ENCODE data around the gene CHRM2. TPM values are rescaled to one million over a fixed set of nuclear protein-coding genes. Genes with fewer than 3 reads are reported as not detected.

Gene CHRM2
- total RNA-seq, 1 experiment from 2014 or later = 0.17 TPM

GRCh38 chr7:136957391-136957790 lies 88.9 kb downstream of the CHRM2 start:
- H3F3A ChIP-seq (ENCODE audit: insufficient read depth, low read depth) = no peaks in the 10 kb centered on the region
- no peak overlapping the region for H3K4me2 ChIP-seq
- H3K9me2 ChIP-seq (ENCODE audit: insufficient read depth) = no peaks in the 10 kb centered on the region
- BruUV-seq (replicated peaks) = no TSS peak
- no peaks in the 10 kb centered on the region; the same call in 1 of the 2 replicates for H3K9me3 ChIP-seq (ENCODE audit: insufficient read depth, low read depth)
- no peak for DNase-seq
- H3K4me1 ChIP-seq (replicated peaks; ENCODE audit: insufficient read depth) = no peaks in the 10 kb centered on the region
- H3K27ac ChIP-seq = no peak overlapping the region
- ChIA-PET CTCF (no interaction called here), POLR2A (ENCODE audit: unreplicated experiment) (no interaction called here)
- H3K27me3 ChIP-seq (ENCODE audit: insufficient read depth, low read depth) = no peaks in the 10 kb centered on the region
- no peaks in the 10 kb centered on the region for H4K20me1 ChIP-seq (ENCODE audit: insufficient read depth)
- no peak for TF ChIP-seq EZH2 (IDR thresholded peaks at IDR 0.05; ENCODE audit: low read depth)
- TF ChIP-seq CTCF (conservative IDR thresholded peaks at IDR 0.05) = no peak
- H3K79me2 ChIP-seq (ENCODE audit: low read depth) = no peaks in the 10 kb centered on the region
- no peaks in the 10 kb centered on the region for H3K36me3 ChIP-seq (ENCODE audit: low read depth)
- no peak overlapping the region for H3K4me3 ChIP-seq
- intact Hi-C loops (cut with micrococcal nuclease; ENCODE audit: unreplicated experiment) = no loop called here
- no peak overlapping the region for H2AFZ ChIP-seq

GRCh38 chr7:136958016-136958415 lies 89.6 kb downstream of the CHRM2 start:
- Histone ChIP-seq H3K4me3 (no peak overlapping the region), H3F3A (ENCODE audit: insufficient read depth, low read depth) (no peaks in the 10 kb centered on the region), H3K79me2 (ENCODE audit: low read depth) (no peaks in the 10 kb centered on the region), H4K20me1 (ENCODE audit: insufficient read depth) (no peaks in the 10 kb centered on the region), H2AFZ (no peak overlapping the region), H3K36me3 (ENCODE audit: low read depth) (no peaks in the 10 kb centered on the region), H3K4me1 (replicated peaks; ENCODE audit: insufficient read depth) (no peaks in the 10 kb centered on the region), H3K27ac (no peak overlapping the region), H3K27me3 (ENCODE audit: insufficient read depth, low read depth) (no peaks in the 10 kb centered on the region), H3K4me2 (no peak overlapping the region), H3K9me3 (ENCODE audit: insufficient read depth, low read depth) (no peaks in the 10 kb centered on the region), H3K9me2 (ENCODE audit: insufficient read depth) (no peaks in the 10 kb centered on the region)
- CTCF ChIA-PET = no interaction called here
- no peak for TF ChIP-seq CTCF (conservative IDR thresholded peaks at IDR 0.05)
- no peak for TF ChIP-seq EZH2 (IDR thresholded peaks at IDR 0.05; ENCODE audit: low read depth)
- POLR2A ChIA-PET (ENCODE audit: unreplicated experiment) = no interaction called here
- BruUV-seq (replicated peaks) = no TSS peak
- DNase-seq = no peak
- intact Hi-C loops (cut with micrococcal nuclease; ENCODE audit: unreplicated experiment) = no loop called here

GRCh38 chr7:136964347-136964746 lies 95.9 kb downstream of the CHRM2 start:
- Histone ChIP-seq H3K4me1 (replicated peaks; ENCODE audit: insufficient read depth) (no peaks in the 10 kb centered on the region), H2AFZ (no peak overlapping the region), H3K4me2 (no peak overlapping the region), H3K9me2 (ENCODE audit: insufficient read depth) (no peaks in the 10 kb centered on the region), H3F3A (ENCODE audit: insufficient read depth, low read depth) (no peaks in the 10 kb centered on the region), H3K79me2 (ENCODE audit: low read depth) (no peaks in the 10 kb centered on the region), H3K27me3 (ENCODE audit: insufficient read depth, low read depth) (no peaks in the 10 kb centered on the region), H3K27ac (no peak overlapping the region), H3K36me3 (ENCODE audit: low read depth) (no peaks in the 10 kb centered on the region), H3K4me3 (no peak overlapping the region), H3K9me3 (ENCODE audit: insufficient read depth, low read depth) (no peaks in the 10 kb centered on the region), H4K20me1 (ENCODE audit: insufficient read depth) (no peaks in the 10 kb centered on the region)
- DNase-seq = no peak
- no peak for TF ChIP-seq CTCF (conservative IDR thresholded peaks at IDR 0.05)
- BruUV-seq (replicated peaks) = no TSS peak
- intact Hi-C loops (cut with micrococcal nuclease; ENCODE audit: unreplicated experiment) = no loop called here
- ChIA-PET POLR2A (ENCODE audit: unreplicated experiment) (interaction anchor here (0.6 kb wide), 1 partner anchor 27 kb away, joined by 3 read pairs; no protein-coding TSS in a partner anchor), CTCF (no interaction called here)

Measured in PC-9 (cell line).